ENCODE results near the gene PCDHGC4. TPM values are rescaled to one million over a fixed set of nuclear protein-coding genes. Genes with fewer than 3 reads are reported as not detected.

Gene PCDHGC4
- total RNA-seq, 1 donor from 2014 or later = 5.0 TPM

- Histone ChIP-seq H3K9me3 (ENCODE audit: low read depth) (no peaks in the 10 kb centered on the region), H3K4me3 (no peak overlapping the region), H3K9ac (no peak overlapping the region), H3K4me2 (no peak overlapping the region), H3K27me3 (no peaks in the 10 kb centered on the region), H3K36me3 (no peaks in the 10 kb centered on the region), H3K79me2 (ENCODE audit: low read depth) (no peaks in the 10 kb centered on the region), H3K4me1 (peaks cover 27% of the 10 kb centered on the region), H3F3A (ENCODE audit: low read depth) (peaks cover 31% of the 10 kb centered on the region), H2AFZ (replicated peaks) (no peak overlapping the region), H3K27ac (no peak overlapping the region), H4K20me1 (ENCODE audit: low read depth) (peaks cover 16% of the 10 kb centered on the region)
- Mint-ChIP-seq H3K9me3 (no peaks in the 10 kb centered on the region), H3K36me3 (peaks cover 30% of the 10 kb centered on the region), H3K27me3 (ENCODE audit: insufficient read depth, low read depth) (peaks cover 10% of the 10 kb centered on the region), H3K4me1 (peaks cover 56% of the 10 kb centered on the region), H3K4me3 (no peak overlapping the region), H3K27ac (peak overlapping the region; percentile 99)
- DNase-seq (ENCODE audit: low spot score) = no peak
- TF ChIP-seq EZH2 (IDR thresholded peaks at IDR 0.05) = no peak
- TF ChIP-seq CTCF (IDR thresholded peaks at IDR 0.05) = no peak
- TF ChIP-seq EZH2phosphoT487 (IDR thresholded peaks at IDR 0.05) = no peak
Measured at GRCh38 chr5:141506381-141507155, 21.7 kb downstream of the PCDHGC4 start.

- Histone ChIP-seq H3K27me3 (no peaks in the 10 kb centered on the region), H3K4me1 (peaks cover 27% of the 10 kb centered on the region), H3K9me3 (ENCODE audit: low read depth) (no peaks in the 10 kb centered on the region), H3K9ac (no peak overlapping the region), H3K36me3 (no peaks in the 10 kb centered on the region), H2AFZ (replicated peaks) (no peak overlapping the region), H3K79me2 (ENCODE audit: low read depth) (no peaks in the 10 kb centered on the region), H4K20me1 (ENCODE audit: low read depth) (peaks cover 16% of the 10 kb centered on the region), H3K4me2 (peak overlapping the region; percentile 71), H3K4me3 (no peak overlapping the region), H3K27ac (peak overlapping the region; percentile 47), H3F3A (ENCODE audit: low read depth) (peaks cover 38% of the 10 kb centered on the region)
- Mint-ChIP-seq H3K27me3 (ENCODE audit: insufficient read depth, low read depth) (peaks cover 10% of the 10 kb centered on the region), H3K9me3 (no peaks in the 10 kb centered on the region), H3K36me3 (peaks cover 29% of the 10 kb centered on the region), H3K4me1 (peaks cover 55% of the 10 kb centered on the region), H3K27ac (peak overlapping the region; percentile 99), H3K4me3 (peak overlapping the region; percentile 67)
- DNase-seq (ENCODE audit: low spot score) = peak; percentile 47
- TF ChIP-seq EZH2 (IDR thresholded peaks at IDR 0.05) = no peak
- TF ChIP-seq EZH2phosphoT487 (IDR thresholded peaks at IDR 0.05) = no peak
- TF ChIP-seq CTCF (IDR thresholded peaks at IDR 0.05) = no peak
Measured at GRCh38 chr5:141507387-141508091, 22.7 kb downstream of the PCDHGC4 start.

GRCh38 chr5:141508440-141508797 lies 23.6 kb downstream of the PCDHGC4 start:
- Histone ChIP-seq H3K36me3 (no peaks in the 10 kb centered on the region), H3F3A (ENCODE audit: low read depth) (peaks cover 45% of the 10 kb centered on the region), H3K79me2 (ENCODE audit: low read depth) (no peaks in the 10 kb centered on the region), H4K20me1 (ENCODE audit: low read depth) (peaks cover 16% of the 10 kb centered on the region), H3K4me3 (peak overlapping the region; percentile 5), H3K4me1 (peaks cover 31% of the 10 kb centered on the region), H2AFZ (replicated peaks) (no peak overlapping the region), H3K27ac (peak overlapping the region; percentile 47), H3K27me3 (no peaks in the 10 kb centered on the region), H3K9ac (no peak overlapping the region), H3K4me2 (peak overlapping the region; percentile 71), H3K9me3 (ENCODE audit: low read depth) (no peaks in the 10 kb centered on the region)
- Mint-ChIP-seq H3K4me3 (peak overlapping the region; percentile 67), H3K36me3 (peaks cover 29% of the 10 kb centered on the region), H3K4me1 (peaks cover 62% of the 10 kb centered on the region), H3K27ac (peak overlapping the region; percentile 99), H3K9me3 (no peaks in the 10 kb centered on the region), H3K27me3 (ENCODE audit: insufficient read depth, low read depth) (peaks cover 15% of the 10 kb centered on the region)
- no peak for DNase-seq (ENCODE audit: low spot score)
- TF ChIP-seq EZH2 (IDR thresholded peaks at IDR 0.05) (no peak), CTCF (IDR thresholded peaks at IDR 0.05) (no peak), EZH2phosphoT487 (IDR thresholded peaks at IDR 0.05) (no peak)
